Erythroblast (primary cell): ENCODE data around the gene ZFP36L1.

ENCODE experiments used
- DNase-seq, 2 experiments: peaks; one replicate each; lab custom pipeline; 2025; lab: John Stamatoyannopoulos, UW
- GATA1 ChIP-seq: IDR thresholded peaks from 2 replicates; pipeline ENCODE4 v1.6.1; 2011; ENCODE audit warnings: low read depth, mild to moderate bottlenecking, control low read depth, low read length, moderate library complexity
- POLR2A ChIP-seq: IDR thresholded peaks from 2 replicates; pipeline ENCODE4 v1.6.1; 2011; ENCODE audit warnings: mild to moderate bottlenecking, low read length

ZFP36L1 gene

GRCh38 chr14:68810173-68811153, 17.6 kb upstream of the ZFP36L1 start:
- no peak for DNase-seq
- TF ChIP-seq POLR2A (no peak), GATA1 (no peak)

GRCh38 chr14:68809524-68809923, 16.7 kb upstream of the ZFP36L1 start:
- TF ChIP-seq GATA1 (no peak), POLR2A (no peak)
- DNase-seq: no peak

GRCh38 chr14:68808696-68809480, 16.0 kb upstream of the ZFP36L1 start:
- no peak for DNase-seq
- TF ChIP-seq POLR2A (no peak), GATA1 (no peak)

GRCh38 chr14:68807987-68808386, 15.1 kb upstream of the ZFP36L1 start:
- no peak for DNase-seq
- TF ChIP-seq GATA1 (no peak), POLR2A (no peak)

- no peak for TF ChIP-seq POLR2A
- TF ChIP-seq GATA1: no peak
- no peak for DNase-seq
Observed at GRCh38 chr14:68807148-68807600, 14.3 kb upstream of the ZFP36L1 start.

GRCh38 chr14:68806526-68807147, 13.8 kb upstream of the ZFP36L1 start:
- TF ChIP-seq POLR2A (no peak), GATA1 (no peak)
- DNase-seq: no peak

- no peak for TF ChIP-seq GATA1
- TF ChIP-seq POLR2A: no peak
- DNase-seq: no peak
Observed at GRCh38 chr14:68805414-68805813, 12.5 kb upstream of the ZFP36L1 start.

GRCh38 chr14:68801631-68802030, 8.8 kb upstream of the ZFP36L1 start:
- TF ChIP-seq POLR2A (no peak), GATA1 (no peak)
- DNase-seq: no peak

- TF ChIP-seq POLR2A (no peak), GATA1 (no peak)
- DNase-seq: no peak
Observed at GRCh38 chr14:68800953-68801352, 8.1 kb upstream of the ZFP36L1 start.

- no peak for DNase-seq
- TF ChIP-seq POLR2A: no peak
Observed at GRCh38 chr14:68800390-68800789, 7.5 kb upstream of the ZFP36L1 start.

GRCh38 chr14:68798621-68799020, 5.8 kb upstream of the ZFP36L1 start:
- DNase-seq: no peak
- TF ChIP-seq POLR2A (no peak), GATA1 (no peak)

GRCh38 chr14:68797121-68797670, 4.3 kb upstream of the ZFP36L1 start:
- DNase-seq: peak; percentile 71 to 87

More at GRCh38 chr14:68797121-68797670, 4.3 kb upstream of the ZFP36L1 start:
- TF ChIP-seq POLR2A (peak; percentile 45), GATA1 (no peak)
